Measurements from ENCODE around the gene CTDNEP1. TPM values are rescaled to one million over a fixed set of nuclear protein-coding genes. Genes with fewer than 3 reads are reported as not detected.

CTDNEP1 gene
- total RNA-seq, 1 donor from 2014 or later, result 165 TPM

DNA sequence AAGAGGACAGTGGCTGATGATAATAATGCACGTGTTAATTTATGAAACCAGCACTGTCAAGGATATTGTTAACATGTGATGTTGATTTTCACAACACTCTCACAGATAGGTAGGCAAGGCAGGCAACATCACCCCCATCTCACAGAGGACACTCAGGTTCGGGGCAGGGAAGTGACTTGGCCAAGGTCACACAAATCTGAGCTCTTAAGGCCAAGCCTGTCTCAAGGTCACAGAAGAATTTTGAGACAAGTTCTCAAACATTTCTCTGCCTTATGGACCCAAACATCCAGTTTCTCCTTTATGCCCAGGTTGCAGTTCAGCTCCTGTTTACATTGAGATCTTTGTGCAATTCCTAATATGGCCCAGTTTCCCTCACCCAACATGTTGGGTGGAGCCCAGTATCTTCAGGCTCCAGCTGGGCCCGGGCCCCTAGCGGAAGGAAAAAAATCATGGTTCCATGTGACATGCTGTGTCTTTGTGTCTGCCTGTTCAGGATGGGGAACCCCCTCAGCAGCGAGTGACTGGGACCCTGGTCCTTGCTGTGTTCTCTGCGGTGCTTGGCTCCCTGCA lies 31.3 kb upstream of the CTDNEP1 start:
- DNase-seq (no peak), ATAC-seq (ENCODE audit: low read depth) (no peak)
- H3K27me3 Mint-ChIP-seq, result peaks cover 27% of the 10 kb centered on the region
- H3K4me1 Mint-ChIP-seq, result peaks cover 14% of the 10 kb centered on the region
- CTCF ChIA-PET, result interaction anchor here (1.0 to 4.5 kb wide), 4 partner anchors 13 to 278 kb away, joined by 3 to 38 read pairs (median 6); no protein-coding TSS in a partner anchor
- intact Hi-C loops (cut with micrococcal nuclease), result loop anchor here (5.0 kb wide), 1 partner anchor 236 kb away; no protein-coding TSS in a partner anchor
- peak overlapping the region; percentile 50 for H3K27ac Mint-ChIP-seq
- H3K4me3 Mint-ChIP-seq, result peak overlapping the region; percentile 19
- POLR2A ChIA-PET, result interaction anchor here (1.0 to 2.2 kb wide), 5 partner anchors 47 to 404 kb away, joined by 4 to 9 read pairs (median 5); partner anchors contain the start of genes ACAP1, NEURL4 and TP53
- TF ChIP-seq, protein P1, sequence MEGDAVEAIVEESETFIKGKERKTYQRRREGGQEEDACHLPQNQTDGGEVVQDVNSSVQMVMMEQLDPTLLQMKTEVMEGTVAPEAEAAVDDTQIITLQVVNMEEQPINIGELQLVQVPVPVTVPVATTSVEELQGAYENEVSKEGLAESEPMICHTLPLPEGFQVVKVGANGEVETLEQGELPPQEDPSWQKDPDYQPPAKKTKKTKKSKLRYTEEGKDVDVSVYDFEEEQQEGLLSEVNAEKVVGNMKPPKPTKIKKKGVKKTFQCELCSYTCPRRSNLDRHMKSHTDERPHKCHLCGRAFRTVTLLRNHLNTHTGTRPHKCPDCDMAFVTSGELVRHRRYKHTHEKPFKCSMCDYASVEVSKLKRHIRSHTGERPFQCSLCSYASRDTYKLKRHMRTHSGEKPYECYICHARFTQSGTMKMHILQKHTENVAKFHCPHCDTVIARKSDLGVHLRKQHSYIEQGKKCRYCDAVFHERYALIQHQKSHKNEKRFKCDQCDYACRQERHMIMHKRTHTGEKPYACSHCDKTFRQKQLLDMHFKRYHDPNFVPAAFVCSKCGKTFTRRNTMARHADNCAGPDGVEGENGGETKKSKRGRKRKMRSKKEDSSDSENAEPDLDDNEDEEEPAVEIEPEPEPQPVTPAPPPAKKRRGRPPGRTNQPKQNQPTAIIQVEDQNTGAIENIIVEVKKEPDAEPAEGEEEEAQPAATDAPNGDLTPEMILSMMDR (IDR thresholded peaks at IDR 0.05), result no peak
- no peaks in the 10 kb centered on the region for H3K9me3 Mint-ChIP-seq
- no peaks in the 10 kb centered on the region for H3K36me3 Mint-ChIP-seq (ENCODE audit: low read depth)

DNA sequence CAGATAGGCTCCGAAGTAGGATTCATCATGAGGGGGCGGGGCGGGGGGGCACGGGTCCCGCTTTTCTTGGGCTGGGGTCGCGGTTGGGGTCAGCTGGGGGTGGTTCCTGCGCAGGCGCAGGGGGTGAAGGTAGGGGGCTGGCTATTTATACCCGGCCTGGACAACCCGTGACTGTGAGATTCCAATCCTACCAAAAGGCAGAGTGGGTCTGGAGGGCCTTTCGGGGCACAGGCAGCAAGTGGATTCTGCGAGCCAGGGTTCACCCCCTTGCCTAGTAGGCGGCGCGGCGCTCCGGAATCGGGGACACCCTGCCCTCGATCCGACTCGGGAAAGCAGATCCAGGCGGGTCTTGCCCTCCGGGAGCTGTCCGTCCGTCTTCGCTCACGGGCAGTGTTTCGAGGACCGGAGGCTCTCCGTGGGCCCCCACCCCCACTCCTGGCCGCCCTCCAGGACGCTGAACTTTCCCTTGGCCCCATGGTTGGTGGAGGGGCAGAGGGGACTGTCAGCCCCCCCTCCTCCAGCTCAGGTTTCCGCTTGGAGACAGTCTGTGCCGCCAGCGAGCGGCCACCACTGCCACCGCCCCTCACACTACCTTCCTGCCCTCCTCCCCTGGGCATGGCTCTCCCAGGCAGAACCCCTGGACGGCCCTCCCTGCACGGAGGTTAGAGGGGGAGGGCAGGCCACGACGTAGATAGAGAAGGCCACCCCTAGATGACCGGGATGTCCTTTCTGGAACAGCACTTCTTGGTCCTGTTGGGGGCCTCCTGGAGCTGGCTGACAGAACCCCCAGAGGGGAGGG lies 30.6 kb upstream of the CTDNEP1 start:
- ChIA-PET CTCF (interaction anchor here (1.3 to 4.5 kb wide), 5 partner anchors 14 to 278 kb away, joined by 3 to 38 read pairs (median 4); no protein-coding TSS in a partner anchor), POLR2A (interaction anchor here (0.6 to 2.2 kb wide), 9 partner anchors 33 to 405 kb away, joined by 3 to 9 read pairs (median 5); partner anchors contain the start of genes ACAP1, GPS2, NEURL4 and TMEM102)
- TF ChIP-seq, protein P1 (IDR thresholded peaks at IDR 0.05), result no peak
- Mint-ChIP-seq H3K9me3 (no peaks in the 10 kb centered on the region), H3K4me1 (peaks cover 14% of the 10 kb centered on the region), H3K4me3 (peak overlapping the region; percentile 82), H3K27ac (no peak overlapping the region), H3K27me3 (peaks cover 22% of the 10 kb centered on the region), H3K36me3 (ENCODE audit: low read depth) (no peaks in the 10 kb centered on the region)
- ATAC-seq (ENCODE audit: low read depth) (no peak), DNase-seq (no peak)
- intact Hi-C loops (cut with micrococcal nuclease), result loop anchor here (1.0 to 5.0 kb wide), 5 partner anchors 25 to 235 kb away; partner anchors contain the start of genes EIF5A, NEURL4 and POLR2A

DNA sequence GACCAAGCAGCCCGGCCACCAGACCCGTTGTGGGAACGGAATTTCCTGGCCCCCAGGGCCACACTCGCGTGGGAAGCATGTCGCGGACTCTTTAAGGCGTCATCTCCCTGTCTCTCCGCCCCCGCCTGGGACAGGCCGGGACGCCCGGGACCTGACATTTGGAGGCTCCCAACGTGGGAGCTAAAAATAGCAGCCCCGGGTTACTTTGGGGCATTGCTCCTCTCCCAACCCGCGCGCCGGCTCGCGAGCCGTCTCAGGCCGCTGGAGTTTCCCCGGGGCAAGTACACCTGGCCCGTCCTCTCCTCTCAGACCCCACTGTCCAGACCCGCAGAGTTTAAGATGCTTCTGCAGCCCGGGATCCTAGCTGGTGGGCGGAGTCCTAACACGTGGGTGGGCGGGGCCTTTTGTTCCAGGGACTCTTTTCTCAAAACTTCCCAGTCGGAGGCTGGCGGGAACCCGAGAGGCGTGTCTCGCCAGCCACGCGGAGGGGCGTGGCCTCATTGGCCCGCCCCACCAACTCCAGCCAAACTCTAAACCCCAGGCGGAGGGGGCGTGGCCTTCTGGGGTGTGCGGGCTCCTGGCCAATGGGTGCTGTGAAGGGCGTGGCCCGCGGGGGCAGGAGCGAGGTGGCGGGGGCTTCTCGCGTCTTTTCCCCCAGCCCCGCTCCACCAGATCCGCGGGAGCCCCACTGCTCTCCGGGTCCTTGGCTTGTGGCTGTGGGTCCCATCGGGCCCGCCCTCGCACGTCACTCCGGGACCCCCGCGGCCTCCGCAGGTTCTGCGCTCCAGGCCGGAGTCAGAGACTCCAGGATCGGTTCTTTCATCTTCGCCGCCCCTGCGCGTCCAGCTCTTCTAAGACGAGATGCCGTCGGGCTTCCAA lies 29.8 kb upstream of the CTDNEP1 start, which contains the start of gene SLC2A4:
SLC2A4 (plus strand) TSS at position 645 of the 879 bp plus-strand sequence; CDS start at position 862, 217 bp downstream.
- no peaks in the 10 kb centered on the region for H3K9me3 Mint-ChIP-seq
- TF ChIP-seq, protein P1 (IDR thresholded peaks at IDR 0.05), result no peak
- ATAC-seq (ENCODE audit: low read depth) (peak; percentile 82), DNase-seq (peak; percentile 79)
- peak within 1 kb of the TSS; percentile 77 for H3K27ac Mint-ChIP-seq
- peaks cover 17% of the 10 kb centered on the region for H3K27me3 Mint-ChIP-seq
- intact Hi-C loops (cut with micrococcal nuclease), result loop anchor here (1.0 to 5.0 kb wide), 5 partner anchors 26 to 234 kb away; partner anchors contain the start of genes EIF5A, NEURL4 and POLR2A
- peaks cover 14% of the 10 kb centered on the region for H3K4me1 Mint-ChIP-seq
- H3K4me3 Mint-ChIP-seq, result peak within 1 kb of the TSS; percentile 82
- CTCF ChIA-PET, result interaction anchor here (0.8 to 4.5 kb wide), 7 partner anchors 11 to 236 kb away, joined by 3 to 38 read pairs (median 3); partner anchors contain the start of gene ACAP1
- H3K36me3 Mint-ChIP-seq (ENCODE audit: low read depth), result no peaks in the 10 kb centered on the region
- POLR2A ChIA-PET, result interaction anchor here (0.5 to 2.2 kb wide), 16 partner anchors 15 to 303 kb away, joined by 3 to 14 read pairs (median 5); partner anchors contain the start of genes ACAP1, GPS2, NEURL4 and PHF23

DNA sequence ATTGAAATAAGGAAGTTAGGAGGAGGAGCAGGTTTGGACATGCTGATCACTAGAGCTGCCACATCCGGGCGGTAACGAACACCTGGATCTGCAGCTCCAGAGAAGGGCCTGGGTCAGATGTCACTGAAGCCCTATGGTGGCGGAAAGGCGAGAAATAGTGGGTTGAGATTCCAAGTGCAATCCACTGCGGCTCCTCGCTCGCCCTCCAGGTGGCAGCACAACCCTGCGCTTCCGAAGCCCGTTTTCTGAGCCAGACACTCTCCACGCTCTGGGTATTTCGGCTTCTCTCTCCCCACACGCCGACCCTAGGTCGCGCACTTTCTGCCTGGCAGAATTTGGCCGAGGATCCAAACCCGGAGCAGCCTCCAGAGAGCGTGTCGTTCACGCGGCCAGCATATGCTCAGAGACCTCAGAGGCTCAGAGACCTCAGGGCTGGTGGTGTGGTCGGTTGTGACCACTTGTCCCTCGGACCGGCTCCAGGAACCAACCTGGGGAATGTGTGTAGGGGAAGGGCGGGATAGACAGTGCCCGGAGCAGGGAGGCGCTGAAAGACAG lies 29.1 kb upstream of the CTDNEP1 start:
- peaks cover 12% of the 10 kb centered on the region for H3K27me3 Mint-ChIP-seq
- intact Hi-C loops (cut with micrococcal nuclease), result loop anchor here (1.0 to 5.0 kb wide), 14 partner anchors 16 to 408 kb away; partner anchors contain the start of genes EIF5A, ELP5, NEURL4 and POLR2A
- H3K4me1 Mint-ChIP-seq, result peaks cover 14% of the 10 kb centered on the region
- peak; percentile 83 for ATAC-seq (ENCODE audit: low read depth)
- ChIA-PET CTCF (interaction anchor here (0.6 to 4.5 kb wide), 12 partner anchors 13 to 235 kb away, joined by 3 to 38 read pairs (median 4); partner anchors contain the start of genes ACAP1 and TMEM102), POLR2A (interaction anchor here (0.5 to 2.2 kb wide), 13 partner anchors 16 to 304 kb away, joined by 3 to 14 read pairs (median 5); partner anchors contain the start of genes GPS2, NEURL4, PHF23 and POLR2A)
- peak overlapping the region; percentile 77 for H3K27ac Mint-ChIP-seq
- peak overlapping the region; percentile 82 for H3K4me3 Mint-ChIP-seq
- no peaks in the 10 kb centered on the region for H3K9me3 Mint-ChIP-seq
- no peaks in the 10 kb centered on the region for H3K36me3 Mint-ChIP-seq (ENCODE audit: low read depth)
- TF ChIP-seq, protein P1 (IDR thresholded peaks at IDR 0.05), result peak; percentile 42
- peak; percentile 82 for DNase-seq

Data from activated B cell treated with CpG ODN at 0.5 μM for 24 hours (primary cell).